ENCODE results near the gene DEPP1.

- TF ChIP-seq GATA3 (IDR thresholded peaks at IDR 0.05; ENCODE audit: low read depth, low read length), result no peak
- no peak for TF ChIP-seq GATA2 (IDR thresholded peaks at IDR 0.05; ENCODE audit: low read depth, low read length)
Observed at GRCh38 chr10:44998146-44998631, 19.6 kb upstream of the DEPP1 start.
